Liver (tissue), 9 donors: ENCODE data around the gene PNN. TPM values are rescaled to one million over a fixed set of nuclear protein-coding genes. Genes with fewer than 3 reads are reported as not detected.
"Not testable (repeated sequence)": the region's sequence is repeated elsewhere in the genome, so short reads cannot be mapped to it uniquely, and the experiment has no call there.

Experiments
- DNase-seq: peaks from one replicate; pipeline ENCODE4 v3.0.0-alpha.2; 2017; ENCODE audit warnings: low spot score
- H3K27ac ChIP-seq, 2 donors: one replicate each; pipeline ENCODE4 v1.7.0; 2013; ENCODE audit warnings: inconsistent platforms in 2 of 2, low read length in 2 of 2, control low read depth in 1 of 2, low read depth in 1 of 2, mild to moderate bottlenecking in 1 of 2
- H3K27me3 ChIP-seq, 4 donors: one replicate each; pipeline versions ENCODE4 v1.6.1 to v1.7.0; 2013; ENCODE audit warnings: low read length in 3 of 4, inconsistent platforms in 1 of 4, mild to moderate bottlenecking in 1 of 4, moderate library complexity in 1 of 4; ENCODE audit not compliant: control insufficient read depth in 4 of 4, insufficient read depth in 4 of 4
- H3K36me3 ChIP-seq, 4 donors: one replicate each; pipeline versions ENCODE4 v1.6.1 to v1.7.0; 2013; ENCODE audit warnings: low read length in 3 of 4, mild to moderate bottlenecking in 3 of 4, low read depth in 1 of 4, moderate library complexity in 1 of 4; ENCODE audit not compliant: control insufficient read depth in 4 of 4, insufficient read depth in 3 of 4
- H3K4me1 ChIP-seq, 4 donors: one replicate each; pipeline versions ENCODE4 v1.6.1 to v1.7.0; 2013; ENCODE audit warnings: low read length in 3 of 4, mild to moderate bottlenecking in 3 of 4, moderate library complexity in 1 of 4; ENCODE audit not compliant: control insufficient read depth in 4 of 4, insufficient read depth in 4 of 4
- H3K4me3 ChIP-seq, 3 donors: one replicate each; pipeline versions ENCODE4 v1.6.1 to v1.7.0; 2013; ENCODE audit warnings: low read length in 3 of 3, control low read depth in 1 of 3, low read depth in 1 of 3, mild to moderate bottlenecking in 1 of 3
- H3K9ac ChIP-seq, 2 donors: one replicate each; pipeline ENCODE4 v1.7.0; 2013; ENCODE audit warnings: low read length in 2 of 2, mild to moderate bottlenecking in 2 of 2, moderate library complexity in 2 of 2, control low read depth in 1 of 2, low read depth in 1 of 2
- H3K9me3 ChIP-seq, 4 donors: one replicate each; pipeline versions ENCODE4 v1.6.1 to v1.7.0; 2013; ENCODE audit warnings: low read length in 3 of 4; ENCODE audit not compliant: control insufficient read depth in 4 of 4
- EGR1 ChIP-seq, 2 donors: IDR thresholded peaks; 2 replicates each; pipeline ENCODE4 v1.6.1; 2016 to 2018; ENCODE audit warnings: antibody characterized with exemption in 2 of 2, low read depth in 2 of 2
- FOXA1 ChIP-seq: IDR thresholded peaks from 2 replicates; pipeline ENCODE4 v1.6.1; 2016; ENCODE audit warnings: antibody characterized with exemption
- FOXA2 ChIP-seq: IDR thresholded peaks from 2 replicates; pipeline ENCODE4 v1.6.1; 2016; ENCODE audit warnings: antibody characterized with exemption
- GABPA ChIP-seq, 2 donors: IDR thresholded peaks in 1 of 2; conservative IDR thresholded peaks in 1 of 2; 2 replicates each; pipeline ENCODE4 v1.6.1; 2016; ENCODE audit warnings: antibody characterized with exemption in 2 of 2, mild to moderate bottlenecking in 1 of 2, moderate library complexity in 1 of 2
- HNF4A ChIP-seq, 2 donors: conservative IDR thresholded peaks; 2 replicates each; pipeline ENCODE4 v1.6.1; 2016; ENCODE audit warnings: antibody characterized with exemption in 2 of 2, mild to moderate bottlenecking in 2 of 2
- HNF4G ChIP-seq: IDR thresholded peaks from 2 replicates; pipeline ENCODE4 v1.6.1; 2016; ENCODE audit warnings: antibody characterized with exemption
- JUND ChIP-seq, 2 donors: IDR thresholded peaks; 2 replicates each; pipeline ENCODE4 v1.6.1; 2016; ENCODE audit warnings: antibody characterized with exemption in 2 of 2
- NR2F2 ChIP-seq: IDR thresholded peaks from 2 replicates; pipeline ENCODE4 v1.6.1; 2016; ENCODE audit warnings: antibody characterized with exemption
- RAD21 ChIP-seq, 2 donors: IDR thresholded peaks; 2 replicates each; pipeline ENCODE4 v1.6.1; 2016; ENCODE audit warnings: antibody characterized with exemption in 2 of 2, mild to moderate bottlenecking in 2 of 2
- RXRA ChIP-seq, 2 donors: IDR thresholded peaks; 2 replicates each; pipeline ENCODE4 v1.6.1; 2017 to 2018; ENCODE audit warnings: antibody characterized with exemption in 2 of 2, mild to moderate bottlenecking in 1 of 2
- SP1 ChIP-seq: IDR thresholded peaks from 2 replicates; pipeline ENCODE4 v1.6.1; 2018; ENCODE audit warnings: antibody characterized with exemption, mild to moderate bottlenecking
- TAF1 ChIP-seq: conservative IDR thresholded peaks from 2 replicates; pipeline ENCODE4 v1.6.1; 2016; ENCODE audit warnings: antibody characterized with exemption, mild to moderate bottlenecking
- YY1 ChIP-seq: IDR thresholded peaks from 2 replicates; pipeline ENCODE4 v1.6.1; 2016; ENCODE audit warnings: antibody characterized with exemption, mild to moderate bottlenecking
- WGBS: extraction: QIAGEN DNeasy Blood & Tissue Kit; methylation state at CpG from one replicate; pipeline ENCODE4 v1.1.7; 2013; 5-methylcytosine and 5-hydroxymethylcytosine counted together
- polyA plus RNA-seq, 2 donors: library from polyadenylated mRNA; stranded (reverse) in 1 of 2; unstranded in 1 of 2; fragments of 200-250 nt in 1 of 2; fragments of >200 nt in 1 of 2; fragmentation: Nextera tagmentation in 1 of 2; extraction: Ambion mirVana in 1 of 2; gene quantifications; one replicate each; pipeline versions ENCODE4 v1.2.1 to v1.2.3, GENCODE V29; 2013 to 2015
- total RNA-seq, 2 donors: library from RNA; depleted of rRNA; stranded (reverse); fragments of >200 nt; gene quantifications; one replicate each; pipeline ENCODE4 v1.2.3, GENCODE V29; 2014
- TF ChIP-seq, protein P1 (sequence below): IDR thresholded peaks from 2 replicates; pipeline ENCODE4 v1.6.1; 2016; ENCODE audit warnings: antibody characterized with exemption
- TF ChIP-seq, protein P2 (sequence below): IDR thresholded peaks from 2 replicates; pipeline ENCODE4 v1.6.1; 2016; ENCODE audit warnings: antibody characterized with exemption
- TF ChIP-seq, protein P3 (sequence below): IDR thresholded peaks from 2 replicates; pipeline ENCODE4 v1.6.1; 2016; ENCODE audit warnings: antibody characterized with exemption
- TF ChIP-seq, protein P4 (sequence below): fragments of 150-350 bp; IDR thresholded peaks from 2 replicates; pipeline ENCODE4 v1.5.1; 2017; ENCODE audit warnings: improper control_type of control experiment, low read depth, low read length; ENCODE audit not compliant: missing input control
- donor health status: healthy.
- donor health status: healthy.
- donor health status: healthy.
- donor health status: healthy.
- donor health status: healthy.

PNN gene
- total and polyA plus RNA-seq, 4 donors = 11.3 to 56.7 (median 23.8) TPM

DNA sequence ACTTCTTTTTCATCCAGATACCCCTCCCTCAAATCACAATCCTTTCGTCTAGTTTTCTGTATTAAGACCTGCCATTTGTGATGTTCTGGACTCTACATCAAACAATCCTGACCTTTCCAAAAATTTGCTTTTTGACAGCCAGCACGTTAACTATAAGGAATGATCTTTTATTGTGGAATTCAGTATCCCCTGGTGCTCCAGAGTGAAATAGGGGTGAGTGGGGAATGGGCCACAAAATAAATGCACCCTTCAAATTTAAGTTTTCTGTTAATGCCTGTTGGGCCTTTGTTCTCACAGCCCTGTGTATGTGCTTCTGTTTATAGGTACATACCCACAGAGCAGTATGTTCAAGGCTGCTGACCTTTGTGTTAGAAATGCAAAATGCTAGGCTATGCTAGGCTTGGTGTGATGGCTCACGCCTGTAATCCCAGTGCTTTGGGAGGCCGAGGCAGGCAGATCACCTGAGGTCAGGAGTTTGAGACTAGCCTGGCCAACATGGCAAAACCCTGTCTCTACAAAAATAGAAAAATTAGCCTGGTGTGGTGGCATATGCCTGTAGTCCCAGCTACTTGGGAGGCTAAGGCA is 12.0 kb downstream of the PNN start (continued):
- TF ChIP-seq, protein P1, sequence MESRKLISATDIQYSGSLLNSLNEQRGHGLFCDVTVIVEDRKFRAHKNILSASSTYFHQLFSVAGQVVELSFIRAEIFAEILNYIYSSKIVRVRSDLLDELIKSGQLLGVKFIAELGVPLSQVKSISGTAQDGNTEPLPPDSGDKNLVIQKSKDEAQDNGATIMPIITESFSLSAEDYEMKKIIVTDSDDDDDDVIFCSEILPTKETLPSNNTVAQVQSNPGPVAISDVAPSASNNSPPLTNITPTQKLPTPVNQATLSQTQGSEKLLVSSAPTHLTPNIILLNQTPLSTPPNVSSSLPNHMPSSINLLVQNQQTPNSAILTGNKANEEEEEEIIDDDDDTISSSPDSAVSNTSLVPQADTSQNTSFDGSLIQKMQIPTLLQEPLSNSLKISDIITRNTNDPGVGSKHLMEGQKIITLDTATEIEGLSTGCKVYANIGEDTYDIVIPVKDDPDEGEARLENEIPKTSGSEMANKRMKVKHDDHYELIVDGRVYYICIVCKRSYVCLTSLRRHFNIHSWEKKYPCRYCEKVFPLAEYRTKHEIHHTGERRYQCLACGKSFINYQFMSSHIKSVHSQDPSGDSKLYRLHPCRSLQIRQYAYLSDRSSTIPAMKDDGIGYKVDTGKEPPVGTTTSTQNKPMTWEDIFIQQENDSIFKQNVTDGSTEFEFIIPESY = no peak

DNA sequence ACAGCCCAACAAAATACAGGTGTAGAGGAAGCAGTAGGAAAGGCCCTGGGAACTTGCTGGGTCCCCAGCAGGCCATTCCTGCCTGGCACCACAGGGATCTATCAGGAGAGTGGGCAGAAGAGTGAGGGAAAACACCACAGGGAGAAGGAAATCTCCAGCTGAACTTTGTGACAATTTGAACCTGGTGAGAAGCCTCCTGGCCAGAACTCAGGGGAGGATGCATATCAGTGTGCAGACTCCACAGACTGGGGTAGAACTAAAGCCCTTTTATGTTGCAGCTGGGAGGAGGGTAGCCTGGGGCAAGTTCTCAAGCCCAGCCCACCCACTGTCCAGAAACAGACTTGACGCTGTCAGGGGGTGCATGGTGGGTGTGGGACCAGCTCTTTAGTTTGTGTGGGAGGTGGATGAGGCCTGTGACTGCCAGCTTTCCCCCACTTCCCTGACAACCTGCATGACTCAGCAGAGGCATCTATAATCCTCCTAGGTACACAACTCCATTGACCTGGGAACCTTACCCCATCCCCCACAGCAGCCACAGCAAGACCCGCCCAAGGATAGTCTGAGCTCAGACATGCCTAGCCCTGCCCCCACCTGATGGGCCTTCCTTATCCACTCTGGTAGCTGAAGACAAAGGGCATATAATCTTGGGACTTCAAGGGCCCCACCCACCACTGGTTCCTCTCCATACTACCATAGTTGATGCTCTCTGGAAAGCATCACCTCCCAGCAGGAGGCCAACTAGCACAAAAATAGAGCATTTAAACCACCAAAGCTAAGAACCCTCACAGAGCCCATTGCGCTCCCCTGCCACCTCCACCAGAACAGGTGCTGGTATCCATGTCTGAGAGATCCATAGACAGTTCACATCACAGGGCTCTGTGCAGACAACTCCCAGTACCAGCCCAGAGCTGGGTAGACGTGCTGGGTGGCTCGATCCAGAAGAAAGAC is 28.9 kb downstream of the PNN start:
- H3K27ac ChIP-seq = no peak overlapping the region
- H3K27me3 ChIP-seq = no peaks in the 10 kb centered on the region
- DNase-seq = no peak
- TF ChIP-seq, protein P2, sequence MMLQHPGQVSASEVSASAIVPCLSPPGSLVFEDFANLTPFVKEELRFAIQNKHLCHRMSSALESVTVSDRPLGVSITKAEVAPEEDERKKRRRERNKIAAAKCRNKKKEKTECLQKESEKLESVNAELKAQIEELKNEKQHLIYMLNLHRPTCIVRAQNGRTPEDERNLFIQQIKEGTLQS = no peak
- TF ChIP-seq GABPA (IDR thresholded peaks at IDR 0.05 in 1 of 2, conservative IDR thresholded peaks at IDR 0.05 in 1 of 2) = no peak
- no peak for TF ChIP-seq RXRA (IDR thresholded peaks at IDR 0.05)
- no peak for TF ChIP-seq YY1
- TF ChIP-seq, protein P3, sequence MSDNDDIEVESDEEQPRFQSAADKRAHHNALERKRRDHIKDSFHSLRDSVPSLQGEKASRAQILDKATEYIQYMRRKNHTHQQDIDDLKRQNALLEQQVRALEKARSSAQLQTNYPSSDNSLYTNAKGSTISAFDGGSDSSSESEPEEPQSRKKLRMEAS = no peak
- no peak for TF ChIP-seq EGR1 (IDR thresholded peaks at IDR 0.05; ENCODE audit: low read depth in 2 of 2)
- no peak for TF ChIP-seq TAF1
- TF ChIP-seq HNF4G = no peak
- TF ChIP-seq JUND (IDR thresholded peaks at IDR 0.05) = no peak
- TF ChIP-seq HNF4A (conservative IDR thresholded peaks at IDR 0.05) = no peak
- no peak for TF ChIP-seq SP1
- TF ChIP-seq RAD21 (IDR thresholded peaks at IDR 0.05) = no peak
- TF ChIP-seq, protein P1 = no peak
- TF ChIP-seq FOXA1 = no peak
- no peak for TF ChIP-seq NR2F2
- TF ChIP-seq, protein P4, sequence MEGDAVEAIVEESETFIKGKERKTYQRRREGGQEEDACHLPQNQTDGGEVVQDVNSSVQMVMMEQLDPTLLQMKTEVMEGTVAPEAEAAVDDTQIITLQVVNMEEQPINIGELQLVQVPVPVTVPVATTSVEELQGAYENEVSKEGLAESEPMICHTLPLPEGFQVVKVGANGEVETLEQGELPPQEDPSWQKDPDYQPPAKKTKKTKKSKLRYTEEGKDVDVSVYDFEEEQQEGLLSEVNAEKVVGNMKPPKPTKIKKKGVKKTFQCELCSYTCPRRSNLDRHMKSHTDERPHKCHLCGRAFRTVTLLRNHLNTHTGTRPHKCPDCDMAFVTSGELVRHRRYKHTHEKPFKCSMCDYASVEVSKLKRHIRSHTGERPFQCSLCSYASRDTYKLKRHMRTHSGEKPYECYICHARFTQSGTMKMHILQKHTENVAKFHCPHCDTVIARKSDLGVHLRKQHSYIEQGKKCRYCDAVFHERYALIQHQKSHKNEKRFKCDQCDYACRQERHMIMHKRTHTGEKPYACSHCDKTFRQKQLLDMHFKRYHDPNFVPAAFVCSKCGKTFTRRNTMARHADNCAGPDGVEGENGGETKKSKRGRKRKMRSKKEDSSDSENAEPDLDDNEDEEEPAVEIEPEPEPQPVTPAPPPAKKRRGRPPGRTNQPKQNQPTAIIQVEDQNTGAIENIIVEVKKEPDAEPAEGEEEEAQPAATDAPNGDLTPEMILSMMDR = no peak
- TF ChIP-seq FOXA2 = no peak
- WGBS = 82% methylated on average over 5 of the region's 5 CpGs
- no peaks in the 10 kb centered on the region for H3K4me1 ChIP-seq
- no peak overlapping the region for H3K4me3 ChIP-seq
- H3K9me3 ChIP-seq = no peaks in the 10 kb centered on the region
- H3K9ac ChIP-seq = no peak overlapping the region
- H3K36me3 ChIP-seq = no peaks in the 10 kb centered on the region

DNA sequence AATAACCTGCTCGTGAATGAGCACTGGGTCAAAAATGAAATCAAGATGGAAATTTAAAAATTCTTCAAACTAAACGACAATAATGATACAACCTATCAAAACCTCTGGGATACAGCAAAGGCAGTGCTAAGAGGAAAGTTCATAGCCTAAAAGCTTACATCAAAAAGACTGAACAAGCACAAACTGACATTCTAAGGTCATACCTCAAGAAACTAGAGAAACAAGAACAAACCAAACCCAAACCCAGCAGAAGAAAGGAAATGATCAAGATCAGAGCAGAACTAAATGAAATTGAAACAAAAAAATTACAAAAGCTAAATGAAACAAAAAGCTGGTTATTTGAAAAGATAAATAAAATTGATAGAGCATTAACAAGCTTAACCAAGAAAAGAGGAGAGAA is 32.4 kb downstream of the PNN start:
- H3K4me1 ChIP-seq, H3K27me3 ChIP-seq, H3K9ac ChIP-seq, H3K4me3 ChIP-seq, H3K9me3 ChIP-seq, DNase-seq, H3K36me3 ChIP-seq, H3K27ac ChIP-seq: not testable (repeated sequence)
- WGBS = 86% methylated on average over 2 of the region's 2 CpGs
